ENCODE results near the gene FUCA1.

FUCA1 gene

DNA sequence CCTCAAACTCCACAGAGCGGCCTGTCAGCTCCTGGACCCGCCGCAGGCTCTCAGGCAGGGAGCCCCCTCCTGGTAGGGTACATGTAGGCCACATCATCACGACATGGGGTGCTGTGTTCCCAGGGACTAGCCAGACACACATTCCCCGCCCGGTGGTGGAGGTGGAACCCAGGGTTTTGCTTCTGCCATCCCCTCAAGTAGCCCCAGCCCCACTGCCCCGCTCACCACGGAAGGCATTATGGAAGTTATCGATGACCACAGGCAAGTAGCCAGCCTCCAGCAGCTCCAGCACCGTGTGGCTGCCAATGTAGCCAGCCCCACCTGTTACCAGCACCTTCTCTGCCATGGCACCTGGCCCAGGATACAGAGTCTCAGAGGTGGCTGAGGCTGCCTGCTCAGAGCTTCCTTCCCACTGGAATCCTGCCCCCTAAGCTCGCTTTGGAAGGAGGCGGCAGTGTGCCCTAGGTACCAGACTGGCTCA lies 69.4 kb downstream of the FUCA1 start:
- Histone ChIP-seq H3K27ac (replicated peaks) (peak overlapping the region; percentile 93), H3K4me3 (replicated peaks; ENCODE audit: insufficient read depth, low read length) (no peak overlapping the region), H3K27me3 (ENCODE audit: insufficient read depth, poor library complexity, severe bottlenecking) (no peaks in the 10 kb centered on the region)
- DNase-seq (ENCODE audit: low read depth in 1 of 2, low spot score in 1 of 2) = no peak
- TF ChIP-seq, protein P1, sequence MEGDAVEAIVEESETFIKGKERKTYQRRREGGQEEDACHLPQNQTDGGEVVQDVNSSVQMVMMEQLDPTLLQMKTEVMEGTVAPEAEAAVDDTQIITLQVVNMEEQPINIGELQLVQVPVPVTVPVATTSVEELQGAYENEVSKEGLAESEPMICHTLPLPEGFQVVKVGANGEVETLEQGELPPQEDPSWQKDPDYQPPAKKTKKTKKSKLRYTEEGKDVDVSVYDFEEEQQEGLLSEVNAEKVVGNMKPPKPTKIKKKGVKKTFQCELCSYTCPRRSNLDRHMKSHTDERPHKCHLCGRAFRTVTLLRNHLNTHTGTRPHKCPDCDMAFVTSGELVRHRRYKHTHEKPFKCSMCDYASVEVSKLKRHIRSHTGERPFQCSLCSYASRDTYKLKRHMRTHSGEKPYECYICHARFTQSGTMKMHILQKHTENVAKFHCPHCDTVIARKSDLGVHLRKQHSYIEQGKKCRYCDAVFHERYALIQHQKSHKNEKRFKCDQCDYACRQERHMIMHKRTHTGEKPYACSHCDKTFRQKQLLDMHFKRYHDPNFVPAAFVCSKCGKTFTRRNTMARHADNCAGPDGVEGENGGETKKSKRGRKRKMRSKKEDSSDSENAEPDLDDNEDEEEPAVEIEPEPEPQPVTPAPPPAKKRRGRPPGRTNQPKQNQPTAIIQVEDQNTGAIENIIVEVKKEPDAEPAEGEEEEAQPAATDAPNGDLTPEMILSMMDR (IDR thresholded peaks at IDR 0.05; ENCODE audit: insufficient read depth, low read length) = peak; percentile 9
- TF ChIP-seq POLR2AphosphoS5 (IDR thresholded peaks at IDR 0.05; ENCODE audit: low read depth) = no peak

GRCh38 chr1:23797478-23798448 lies 70.3 kb downstream of the FUCA1 start:
- TF ChIP-seq GABPA (IDR thresholded peaks at IDR 0.05; ENCODE audit: low read depth) (no peak), POLR2AphosphoS5 (IDR thresholded peaks at IDR 0.05; ENCODE audit: low read depth) (no peak), REST (IDR thresholded peaks at IDR 0.05; ENCODE audit: insufficient replicate concordance, low read depth) (no peak), SPI1 (IDR thresholded peaks at IDR 0.05; ENCODE audit: borderline replicate concordance, low read depth) (no peak)
- TF ChIP-seq, protein P1 (IDR thresholded peaks at IDR 0.05; ENCODE audit: insufficient read depth, low read length) = no peak
- Histone ChIP-seq H3K4me3 (replicated peaks; ENCODE audit: insufficient read depth, low read length) (no peak overlapping the region), H3K27me3 (ENCODE audit: insufficient read depth, poor library complexity, severe bottlenecking) (no peaks in the 10 kb centered on the region), H3K27ac (replicated peaks) (no peak overlapping the region)
- DNase-seq (ENCODE audit: low read depth in 1 of 2, low spot score in 1 of 2) = no peak

GRCh38 chr1:23796466-23797271 lies 71.4 kb downstream of the FUCA1 start:
- no peak for DNase-seq (ENCODE audit: low read depth in 1 of 2, low spot score in 1 of 2)
- no peak overlapping the region for H3K4me3 ChIP-seq (replicated peaks; ENCODE audit: insufficient read depth, low read length)
- TF ChIP-seq SPI1 (IDR thresholded peaks at IDR 0.05; ENCODE audit: borderline replicate concordance, low read depth) = no peak
- 0 out of 2 replicates have a peak, but pooled peaks have one; percentile 25 for TF ChIP-seq POLR2AphosphoS5 (IDR thresholded peaks at IDR 0.05; ENCODE audit: low read depth)
- TF ChIP-seq GABPA (IDR thresholded peaks at IDR 0.05; ENCODE audit: low read depth) = no peak
- TF ChIP-seq REST (IDR thresholded peaks at IDR 0.05; ENCODE audit: insufficient replicate concordance, low read depth) = no peak
- TF ChIP-seq, protein P1 (IDR thresholded peaks at IDR 0.05; ENCODE audit: insufficient read depth, low read length) = no peak
- no peak overlapping the region for H3K27ac ChIP-seq (replicated peaks)
- no peaks in the 10 kb centered on the region for H3K27me3 ChIP-seq (ENCODE audit: insufficient read depth, poor library complexity, severe bottlenecking)
